Immature natural killer cell (primary cell): ENCODE measurements around the gene TMEM184B. TPM values are rescaled to one million over a fixed set of nuclear protein-coding genes. Genes with fewer than 3 reads are reported as not detected.

Experiments
- DNase-seq, 3 donors: peaks; one replicate each; pipeline ENCODE4 v3.0.0; 2022; ENCODE audit warnings: mixed read lengths in 1 of 3
- H3K27ac Mint-ChIP-seq, 6 donors: one replicate each; pipeline ENCODE4 v1.8.0; 2020; ENCODE audit warnings: mixed read lengths in 6 of 6, mild to moderate bottlenecking in 5 of 6, inconsistent platforms in 4 of 6, moderate library complexity in 3 of 6
- H3K27me3 Mint-ChIP-seq, 3 donors: one replicate each; pipeline ENCODE4 v1.8.0; 2020 to 2021; ENCODE audit warnings: low read depth in 3 of 3, mild to moderate bottlenecking in 3 of 3, mixed read lengths in 3 of 3, moderate library complexity in 3 of 3, inconsistent platforms in 1 of 3
- H3K36me3 Mint-ChIP-seq, 3 donors: one replicate each; pipeline ENCODE4 v1.8.0; 2020; ENCODE audit warnings: mixed read lengths in 3 of 3, inconsistent platforms in 2 of 3, mild to moderate bottlenecking in 2 of 3
- H3K4me1 Mint-ChIP-seq, 2 donors: one replicate each; pipeline ENCODE4 v1.8.0; 2020; ENCODE audit warnings: inconsistent platforms in 2 of 2, mild to moderate bottlenecking in 2 of 2, mixed read lengths in 2 of 2, moderate library complexity in 1 of 2
- H3K4me3 Mint-ChIP-seq, 5 donors: one replicate each; pipeline ENCODE4 v1.8.0; 2020; ENCODE audit warnings: mild to moderate bottlenecking in 5 of 5, mixed read lengths in 5 of 5, inconsistent platforms in 3 of 5, moderate library complexity in 3 of 5
- H3K9me3 Mint-ChIP-seq, 6 donors: one replicate each; pipeline ENCODE4 v1.8.0; 2020; ENCODE audit warnings: mild to moderate bottlenecking in 6 of 6, mixed read lengths in 6 of 6, inconsistent platforms in 4 of 6, moderate library complexity in 3 of 6
- polyA plus RNA-seq, 3 donors: library from polyadenylated mRNA; unstranded; fragments of 300-500 nt; fragmentation: Illumina TruSeq; gene quantifications; one replicate each; pipeline ENCODE4 v1.2.3, GENCODE V29; 2021

The TMEM184B gene
- polyA plus RNA-seq, 3 donors from 2014 or later, result 12.1 to 50.7 (median 30.3) TPM

DNA sequence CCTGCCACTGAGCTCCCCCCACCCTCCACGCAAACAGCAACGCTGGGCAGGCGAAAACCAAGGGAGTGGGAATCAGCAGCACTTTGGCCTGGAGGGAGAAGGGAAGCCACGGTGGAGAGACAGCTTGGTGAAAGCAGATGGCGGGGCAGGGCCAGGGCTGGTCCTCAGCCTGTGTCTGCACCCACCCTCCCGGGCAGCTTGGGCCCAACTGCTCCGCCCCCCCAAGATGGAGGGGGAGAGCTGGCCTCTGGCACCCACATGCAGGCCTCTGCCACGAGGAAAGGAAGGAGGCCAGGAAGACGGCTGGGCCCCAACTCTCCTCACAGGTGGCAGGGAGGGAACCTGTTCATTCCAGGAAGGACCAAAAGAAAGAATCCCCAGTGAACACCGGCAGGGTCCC is 53.2 kb downstream of the TMEM184B start:
- Mint-ChIP-seq H3K36me3 (peaks cover 3 to 13% (median 4%) of the 10 kb centered on the region in 3 donors), H3K4me1 (peaks cover 24 to 30% of the 10 kb centered on the region in 2 donors), H3K9me3 (no peaks in the 10 kb centered on the region), H3K27me3 (peaks cover 30 to 38% (median 37%) of the 10 kb centered on the region in 3 donors), H3K27ac (peak overlapping the region in 5 of 6 donors; percentile 28 to 78 (median 66)), H3K4me3 (no peak overlapping the region)
- DNase-seq, result no peak

DNA sequence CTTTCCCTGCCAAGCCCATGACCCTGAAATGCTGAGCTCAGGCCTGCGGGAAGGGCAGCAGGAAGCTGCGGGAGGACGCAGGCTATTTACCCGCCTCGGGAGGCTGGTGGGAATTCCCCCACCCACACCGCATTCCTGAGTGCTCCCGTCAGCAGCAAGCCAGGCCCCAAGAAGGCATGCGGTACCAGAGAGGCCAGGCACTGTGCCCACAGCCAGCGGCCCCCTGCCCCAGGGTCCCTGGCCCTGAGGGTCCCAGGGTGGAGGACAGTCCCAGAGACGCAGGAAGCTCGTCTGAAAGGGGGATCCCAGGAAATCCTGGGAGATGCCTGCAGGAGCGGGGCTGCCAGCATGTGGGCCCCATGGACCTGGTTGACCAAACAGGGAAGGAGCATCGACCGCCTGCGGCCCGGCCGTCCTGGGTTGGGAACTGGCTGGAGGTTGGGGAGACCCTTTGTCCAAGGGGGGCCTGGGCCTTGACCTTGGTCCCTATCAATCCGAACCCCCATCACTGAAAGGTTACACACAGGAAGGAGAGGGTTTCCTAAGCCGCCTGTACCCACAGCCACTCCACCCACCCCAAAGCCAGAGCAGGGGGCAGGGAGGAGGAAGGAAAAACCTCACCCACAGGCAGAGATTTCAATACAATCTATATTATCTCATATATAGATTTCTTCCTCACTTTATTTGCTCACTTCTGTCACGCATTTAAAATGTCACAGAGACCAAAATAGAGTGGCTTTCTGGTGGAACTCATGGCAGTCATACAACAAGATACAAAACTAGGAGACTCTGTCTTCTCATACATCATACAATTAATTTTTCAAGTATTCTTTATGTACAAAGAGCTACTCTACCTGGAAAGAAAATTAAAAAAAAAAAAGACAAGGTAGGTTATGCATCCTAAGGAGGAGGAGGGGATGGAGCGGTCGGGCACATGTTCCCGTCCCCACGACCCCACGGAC is 53.9 kb downstream of the TMEM184B start:
- peak overlapping the region in 5 of 6 donors; percentile 66 to 84 (median 78) for H3K27ac Mint-ChIP-seq
- peaks cover 35 to 42% (median 41%) of the 10 kb centered on the region in 3 donors for H3K27me3 Mint-ChIP-seq
- peaks cover 3 to 13% (median 4%) of the 10 kb centered on the region in 3 donors for H3K36me3 Mint-ChIP-seq
- DNase-seq, result peak in 1 of 3 donors; percentile 14
- no peak overlapping the region for H3K4me3 Mint-ChIP-seq
- H3K9me3 Mint-ChIP-seq, result no peaks in the 10 kb centered on the region
- peaks cover 29 to 30% of the 10 kb centered on the region in 2 donors for H3K4me1 Mint-ChIP-seq

DNA sequence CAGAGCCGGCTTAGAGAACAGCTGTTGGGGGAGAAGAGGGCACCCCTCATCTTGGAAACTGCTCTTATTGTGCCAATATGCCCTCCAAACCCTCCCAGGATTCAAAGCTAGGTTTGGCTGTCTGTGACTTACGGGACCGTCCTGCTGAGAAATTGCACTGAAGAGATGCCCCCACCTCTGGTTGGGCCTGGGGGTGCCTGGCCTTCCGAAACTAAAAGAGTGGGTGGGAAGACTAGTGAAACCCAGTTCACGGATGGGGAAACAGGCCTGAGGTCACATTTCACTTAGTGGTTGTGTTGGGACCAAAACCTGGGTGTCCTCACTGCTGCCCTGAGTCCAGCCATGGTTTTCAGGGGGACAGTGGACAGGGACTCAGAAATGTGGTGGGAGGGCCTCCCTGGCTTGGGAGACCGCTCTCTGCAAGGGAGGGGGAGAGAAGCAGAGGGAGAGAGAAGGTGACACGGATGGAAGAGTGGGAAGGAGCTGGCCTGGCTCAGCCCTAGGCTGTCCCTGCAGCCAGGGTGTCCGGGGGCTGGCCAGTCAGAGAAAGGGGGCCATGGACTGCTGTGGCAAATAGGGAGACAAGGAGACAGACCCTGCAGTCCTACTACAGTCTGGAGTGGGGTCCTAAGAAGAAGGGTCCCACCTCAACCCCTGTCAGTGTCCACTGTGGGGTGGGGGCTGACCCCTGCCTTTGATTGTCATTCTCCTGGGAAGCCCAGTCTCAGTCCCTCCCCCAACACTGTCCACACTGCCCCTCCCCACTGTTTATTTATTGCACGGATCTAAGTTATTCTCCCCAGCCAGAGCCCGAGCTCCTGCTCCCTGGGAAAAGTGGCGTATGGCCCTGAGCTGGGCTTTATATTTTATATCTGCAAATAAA is 57.4 kb downstream of the TMEM184B start:
- peaks cover 5 to 16% (median 7%) of the 10 kb centered on the region in 3 donors for H3K36me3 Mint-ChIP-seq
- H3K4me3 Mint-ChIP-seq, result peak overlapping the region in 4 of 5 donors; percentile 36 to 49 (median 44)
- H3K27ac Mint-ChIP-seq, result peak overlapping the region; percentile 43 to 85 (median 68)
- peaks cover 55 to 67% (median 63%) of the 10 kb centered on the region in 3 donors for H3K27me3 Mint-ChIP-seq
- peak in 1 of 3 donors; percentile 4 for DNase-seq
- peaks cover 44 to 53% of the 10 kb centered on the region in 2 donors for H3K4me1 Mint-ChIP-seq
- H3K9me3 Mint-ChIP-seq, result no peaks in the 10 kb centered on the region

DNA sequence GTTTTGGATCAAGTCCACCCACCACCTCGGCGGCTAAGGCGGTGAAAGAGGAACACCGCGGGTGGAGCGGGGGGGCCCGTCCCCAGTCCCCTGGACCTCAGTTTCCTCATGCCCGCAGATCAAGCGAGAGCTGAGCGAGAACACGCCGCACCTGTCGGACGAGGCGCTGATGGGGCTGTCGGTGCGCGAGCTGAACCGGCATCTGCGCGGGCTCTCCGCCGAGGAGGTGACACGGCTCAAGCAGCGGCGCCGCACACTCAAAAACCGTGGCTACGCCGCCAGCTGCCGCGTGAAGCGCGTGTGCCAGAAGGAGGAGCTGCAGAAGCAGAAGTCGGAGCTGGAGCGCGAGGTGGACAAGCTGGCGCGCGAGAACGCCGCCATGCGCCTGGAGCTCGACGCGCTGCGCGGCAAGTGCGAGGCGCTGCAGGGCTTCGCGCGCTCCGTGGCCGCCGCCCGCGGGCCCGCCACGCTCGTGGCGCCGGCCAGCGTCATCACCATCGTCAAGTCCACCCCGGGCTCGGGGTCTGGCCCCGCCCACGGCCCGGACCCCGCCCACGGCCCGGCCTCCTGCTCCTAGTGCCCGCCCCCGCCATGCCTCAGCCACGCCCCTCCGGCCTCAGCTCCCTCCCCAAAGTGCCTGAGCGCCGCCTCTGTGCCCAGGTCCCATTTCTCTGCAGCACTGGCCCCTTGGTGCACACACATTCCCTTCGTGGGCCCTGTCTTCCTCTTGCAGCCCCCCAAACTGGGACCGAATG is 58.3 kb downstream of the TMEM184B start:
- H3K4me1 Mint-ChIP-seq, result peaks cover 47 to 60% of the 10 kb centered on the region in 2 donors
- peak; percentile 71 to 86 (median 78) for DNase-seq
- H3K27ac Mint-ChIP-seq, result peak overlapping the region; percentile 55 to 76 (median 72)
- H3K27me3 Mint-ChIP-seq, result peaks cover 61 to 71% (median 68%) of the 10 kb centered on the region in 3 donors
- H3K9me3 Mint-ChIP-seq, result peaks cover 0 to 2% (median 0%) of the 10 kb centered on the region in 6 donors
- peak overlapping the region; percentile 36 to 69 (median 60) for H3K4me3 Mint-ChIP-seq
- H3K36me3 Mint-ChIP-seq, result peaks cover 5 to 18% (median 7%) of the 10 kb centered on the region in 3 donors

DNA sequence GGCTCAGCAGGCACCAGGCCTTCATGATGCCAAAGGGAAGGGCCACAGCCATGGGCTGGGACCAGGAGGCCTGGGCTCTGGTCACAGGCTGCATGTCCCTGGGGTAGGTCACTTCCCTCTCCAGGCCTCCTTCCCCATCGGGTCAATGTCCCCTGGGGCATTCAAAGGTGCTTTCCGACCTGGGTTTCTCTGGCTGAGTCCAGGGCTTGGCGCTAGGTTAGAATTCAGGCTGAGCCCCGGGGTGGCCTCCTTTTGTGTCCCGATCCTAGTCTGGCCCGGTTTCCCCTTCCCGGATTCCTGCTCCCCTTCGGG is 58.9 kb downstream of the TMEM184B start:
- H3K4me3 Mint-ChIP-seq, result peak overlapping the region; percentile 36 to 69 (median 60)
- peaks cover 62 to 75% (median 68%) of the 10 kb centered on the region in 3 donors for H3K27me3 Mint-ChIP-seq
- peaks cover 5 to 18% (median 7%) of the 10 kb centered on the region in 3 donors for H3K36me3 Mint-ChIP-seq
- H3K4me1 Mint-ChIP-seq, result peaks cover 41 to 55% of the 10 kb centered on the region in 2 donors
- DNase-seq, result no peak
- peaks cover 0 to 2% (median 0%) of the 10 kb centered on the region in 6 donors for H3K9me3 Mint-ChIP-seq
- peak overlapping the region in 5 of 6 donors; percentile 55 to 74 (median 72) for H3K27ac Mint-ChIP-seq

DNA sequence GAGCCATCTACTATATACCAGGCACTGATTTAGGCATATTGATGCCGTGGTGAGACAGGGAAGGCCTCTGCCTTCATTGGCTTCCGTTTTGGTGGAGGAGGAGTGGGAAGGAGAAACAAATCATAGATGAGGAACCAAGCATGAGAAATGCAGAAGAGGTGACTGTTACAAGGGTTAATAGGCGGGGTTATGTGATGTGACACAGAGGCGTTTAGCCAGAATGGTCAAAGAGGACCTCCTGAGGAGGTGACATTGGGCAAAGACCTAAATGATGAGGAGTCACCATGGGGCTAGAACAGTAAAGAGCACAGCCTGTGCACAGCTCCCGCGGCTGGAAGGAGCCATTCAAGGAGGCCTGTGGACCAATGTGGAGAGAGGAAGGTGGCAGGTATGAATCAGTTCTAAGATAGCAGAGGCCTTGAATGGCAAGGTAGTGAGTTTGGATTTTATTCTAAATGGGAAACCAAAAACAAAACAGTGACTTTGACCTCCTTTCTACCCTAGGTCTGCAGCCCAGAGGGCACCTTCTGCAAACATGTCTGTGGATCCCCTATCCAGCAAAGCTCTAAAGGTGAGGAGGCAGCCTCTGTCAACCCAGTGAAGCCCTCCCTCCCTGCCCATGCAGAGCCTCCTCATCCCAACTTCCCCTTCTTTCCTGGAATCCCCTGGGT is 59.4 kb downstream of the TMEM184B start:
- peaks cover 61 to 75% (median 70%) of the 10 kb centered on the region in 3 donors for H3K27me3 Mint-ChIP-seq
- H3K36me3 Mint-ChIP-seq, result peaks cover 5 to 18% (median 7%) of the 10 kb centered on the region in 3 donors
- DNase-seq, result peak in 1 of 3 donors; percentile 9
- peak overlapping the region in 4 of 5 donors; percentile 42 to 53 (median 50) for H3K4me3 Mint-ChIP-seq
- peaks cover 0 to 2% (median 0%) of the 10 kb centered on the region in 6 donors for H3K9me3 Mint-ChIP-seq
- peaks cover 40 to 54% of the 10 kb centered on the region in 2 donors for H3K4me1 Mint-ChIP-seq
- peak overlapping the region; percentile 31 to 90 (median 76) for H3K27ac Mint-ChIP-seq

DNA sequence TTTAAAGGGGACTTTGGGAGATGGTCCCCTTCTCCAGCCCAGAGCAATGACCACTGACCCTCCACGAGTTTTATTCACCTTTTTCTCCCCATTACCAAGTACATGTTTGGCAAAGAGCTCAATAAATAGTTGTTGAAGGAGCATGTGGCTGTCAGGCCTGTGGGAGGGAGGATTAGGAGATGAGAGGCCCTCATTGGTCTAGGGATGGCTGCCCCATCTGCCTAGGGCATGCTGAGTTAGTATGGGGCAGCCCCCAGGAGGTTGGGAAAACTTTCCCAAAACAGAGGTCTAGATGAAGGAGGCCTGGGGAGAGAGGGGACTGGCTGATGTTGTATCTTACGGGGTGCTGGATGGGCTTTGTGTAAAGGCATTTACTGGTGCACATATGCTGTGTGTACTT is 60.4 kb downstream of the TMEM184B start:
- Mint-ChIP-seq H3K9me3 (peaks cover 0 to 2% (median 0%) of the 10 kb centered on the region in 6 donors), H3K4me1 (peaks cover 38 to 54% of the 10 kb centered on the region in 2 donors), H3K27me3 (peaks cover 55 to 73% (median 60%) of the 10 kb centered on the region in 3 donors), H3K36me3 (peaks cover 5 to 18% (median 7%) of the 10 kb centered on the region in 3 donors), H3K27ac (peak overlapping the region in 4 of 6 donors; percentile 30 to 68 (median 52)), H3K4me3 (peak overlapping the region in 2 of 5 donors; percentile 5 to 51)
- DNase-seq, result no peak

DNA sequence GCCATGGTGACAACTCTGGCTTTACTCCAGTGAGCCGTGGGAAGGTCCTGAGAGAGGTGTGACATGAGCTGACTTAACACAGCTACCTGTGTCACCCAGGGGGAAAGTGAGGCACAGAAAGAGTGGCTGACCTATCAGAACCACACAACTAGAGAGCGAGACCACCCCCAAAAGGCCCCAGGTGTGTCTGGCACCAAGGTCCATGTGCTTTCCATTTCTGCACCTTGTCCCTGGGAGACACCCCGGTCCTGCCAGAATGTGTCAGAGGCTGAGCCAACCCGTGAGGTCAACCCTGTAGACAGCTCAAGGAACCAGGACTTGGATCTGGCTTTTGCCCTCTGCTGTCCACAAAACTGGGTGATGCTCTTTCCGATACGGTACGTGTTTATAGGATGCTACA is 61.3 kb downstream of the TMEM184B start:
- peak overlapping the region in 2 of 6 donors; percentile 14 to 61 for H3K27ac Mint-ChIP-seq
- H3K4me1 Mint-ChIP-seq, result peaks cover 37 to 56% of the 10 kb centered on the region in 2 donors
- H3K9me3 Mint-ChIP-seq, result peaks cover 0 to 2% (median 0%) of the 10 kb centered on the region in 6 donors
- peaks cover 53 to 64% (median 53%) of the 10 kb centered on the region in 3 donors for H3K27me3 Mint-ChIP-seq
- H3K36me3 Mint-ChIP-seq, result peaks cover 5 to 18% (median 7%) of the 10 kb centered on the region in 3 donors
- H3K4me3 Mint-ChIP-seq, result no peak overlapping the region
- peak in 1 of 3 donors; percentile 3 for DNase-seq

DNA sequence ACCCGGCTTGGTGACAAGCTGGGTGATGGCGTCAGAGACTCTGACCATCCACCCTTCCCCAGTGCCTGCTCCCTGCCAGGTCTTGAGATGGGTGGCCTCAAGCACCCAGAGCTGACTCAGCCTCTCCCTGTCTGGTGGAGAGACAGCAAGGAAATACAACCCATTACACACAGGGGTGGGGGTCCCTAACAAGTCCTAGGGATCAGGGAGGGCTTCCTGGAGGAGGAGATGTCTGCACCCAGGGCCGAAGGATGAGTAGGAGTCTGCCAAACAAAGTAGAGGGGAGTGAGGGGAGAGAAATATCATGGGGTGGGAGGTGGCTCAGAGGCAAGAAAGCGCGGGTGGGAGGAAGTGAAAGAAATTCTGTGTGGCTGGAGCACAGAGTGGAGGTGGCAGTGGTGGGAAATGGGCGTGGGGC is 64.2 kb downstream of the TMEM184B start:
- peaks cover 0 to 2% (median 0%) of the 10 kb centered on the region in 6 donors for H3K9me3 Mint-ChIP-seq
- H3K27ac Mint-ChIP-seq, result peak overlapping the region in 4 of 6 donors; percentile 12 to 53 (median 36)
- H3K4me3 Mint-ChIP-seq, result peak overlapping the region in 1 of 5 donors; percentile 23
- H3K27me3 Mint-ChIP-seq, result peaks cover 47 to 50% (median 50%) of the 10 kb centered on the region in 3 donors
- H3K4me1 Mint-ChIP-seq, result peaks cover 52 to 71% of the 10 kb centered on the region in 2 donors
- peaks cover 4 to 9% (median 5%) of the 10 kb centered on the region in 3 donors for H3K36me3 Mint-ChIP-seq
- peak in 1 of 3 donors; percentile 6 for DNase-seq

DNA sequence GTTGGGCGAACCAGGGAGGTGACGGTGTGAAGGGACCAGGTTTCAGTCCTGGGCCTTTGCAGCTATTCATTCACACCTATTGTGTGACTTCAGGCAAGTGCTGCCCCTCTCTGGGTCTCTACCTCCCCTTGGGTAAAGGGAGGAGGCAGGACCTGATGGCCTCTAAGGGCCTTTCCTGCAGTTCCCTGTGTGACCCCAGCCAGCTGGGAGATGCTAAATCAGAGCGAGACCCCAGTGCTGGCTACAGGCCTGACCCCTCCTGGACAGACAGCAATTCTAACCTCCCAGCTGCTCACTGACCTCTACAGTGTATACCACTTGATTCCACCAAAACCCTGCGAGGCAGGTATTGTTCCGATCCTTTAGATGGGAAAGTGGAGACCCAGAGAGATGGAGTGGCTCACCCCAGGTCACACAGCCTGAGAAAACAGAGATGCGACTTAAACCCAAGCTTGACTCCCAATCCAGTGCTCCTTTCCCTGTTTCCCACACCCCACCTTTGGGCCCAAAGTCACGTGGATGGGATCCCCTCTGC is 64.8 kb downstream of the TMEM184B start:
- H3K4me1 Mint-ChIP-seq, result peaks cover 53 to 71% of the 10 kb centered on the region in 2 donors
- H3K36me3 Mint-ChIP-seq, result peaks cover 0 to 4% (median 0%) of the 10 kb centered on the region in 3 donors
- H3K4me3 Mint-ChIP-seq, result peak overlapping the region in 1 of 5 donors; percentile 23
- peaks cover 48% of the 10 kb centered on the region in 3 donors for H3K27me3 Mint-ChIP-seq
- peak overlapping the region in 4 of 6 donors; percentile 13 to 55 (median 26) for H3K27ac Mint-ChIP-seq
- peaks cover 0 to 2% (median 0%) of the 10 kb centered on the region in 6 donors for H3K9me3 Mint-ChIP-seq
- DNase-seq, result peak in 1 of 3 donors; percentile 13

DNA sequence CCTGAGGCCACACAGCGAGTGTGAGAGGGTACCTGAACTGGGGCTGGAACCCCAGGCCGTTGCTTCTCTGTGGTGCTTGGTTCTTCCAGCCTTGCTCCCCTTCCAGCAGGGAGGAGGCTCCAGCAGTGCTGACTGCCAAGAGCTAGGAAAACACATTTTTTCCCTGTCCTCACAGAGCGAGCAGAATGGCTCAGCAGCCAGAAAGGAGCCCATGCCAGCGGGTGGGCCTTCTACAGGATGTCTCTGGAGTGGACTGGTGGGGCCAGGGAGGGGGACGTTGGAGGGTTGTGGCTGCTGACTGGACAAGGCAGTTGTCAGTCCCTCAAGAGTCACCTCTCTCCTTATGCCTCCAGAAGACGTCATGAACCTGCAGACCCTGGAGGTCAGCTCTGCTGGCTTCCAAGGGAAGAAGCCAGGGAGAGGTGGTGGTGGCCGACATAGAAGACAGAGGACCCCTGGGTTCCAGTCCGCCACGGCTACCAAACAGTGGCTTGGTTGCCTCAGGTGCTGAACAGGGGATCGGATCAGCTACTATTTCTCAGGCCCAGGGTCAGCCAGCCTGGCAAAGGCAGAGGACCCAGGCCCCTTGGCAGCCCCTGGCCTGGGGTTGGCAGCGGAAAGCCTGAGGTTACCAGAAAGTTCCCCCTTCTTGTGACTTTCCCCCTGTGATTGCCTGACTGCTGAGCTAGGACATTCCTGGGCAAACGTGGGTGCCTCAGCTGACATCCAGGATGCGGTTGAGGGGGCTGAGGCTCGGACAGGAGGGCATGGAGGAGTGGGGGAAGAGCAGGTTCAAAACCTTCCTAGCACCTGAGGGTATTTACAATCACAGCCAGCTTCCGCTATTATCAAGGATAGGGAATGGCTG is 67.3 kb downstream of the TMEM184B start:
- Mint-ChIP-seq H3K4me3 (peak overlapping the region in 4 of 5 donors; percentile 4 to 93 (median 92)), H3K27ac (peak overlapping the region; percentile 73 to 97 (median 86)), H3K4me1 (peaks cover 60 to 69% of the 10 kb centered on the region in 2 donors)

More for the DNA sequence above, 67.3 kb downstream of the TMEM184B start:
- peak in 1 of 3 donors; percentile 12 for DNase-seq
- H3K9me3 Mint-ChIP-seq, result peaks cover 0 to 2% (median 0%) of the 10 kb centered on the region in 6 donors
- peaks cover 47 to 54% (median 53%) of the 10 kb centered on the region in 3 donors for H3K27me3 Mint-ChIP-seq
- peaks cover 0 to 3% (median 0%) of the 10 kb centered on the region in 3 donors for H3K36me3 Mint-ChIP-seq
